GM19452 (cell line): Measurements from ENCODE around the gene DGKI.
"Not testable (repeated sequence)": the region's sequence is repeated elsewhere in the genome, so short reads cannot be mapped to it uniquely, and the experiment has no call there.

ENCODE experiments used
- ATAC-seq: cut with Tn5 transposase; IDR thresholded peaks from one replicate; pipeline ENCODE4 v1.9.1; 2021; ENCODE audit not compliant: unreplicated experiment

The DGKI gene

DNA sequence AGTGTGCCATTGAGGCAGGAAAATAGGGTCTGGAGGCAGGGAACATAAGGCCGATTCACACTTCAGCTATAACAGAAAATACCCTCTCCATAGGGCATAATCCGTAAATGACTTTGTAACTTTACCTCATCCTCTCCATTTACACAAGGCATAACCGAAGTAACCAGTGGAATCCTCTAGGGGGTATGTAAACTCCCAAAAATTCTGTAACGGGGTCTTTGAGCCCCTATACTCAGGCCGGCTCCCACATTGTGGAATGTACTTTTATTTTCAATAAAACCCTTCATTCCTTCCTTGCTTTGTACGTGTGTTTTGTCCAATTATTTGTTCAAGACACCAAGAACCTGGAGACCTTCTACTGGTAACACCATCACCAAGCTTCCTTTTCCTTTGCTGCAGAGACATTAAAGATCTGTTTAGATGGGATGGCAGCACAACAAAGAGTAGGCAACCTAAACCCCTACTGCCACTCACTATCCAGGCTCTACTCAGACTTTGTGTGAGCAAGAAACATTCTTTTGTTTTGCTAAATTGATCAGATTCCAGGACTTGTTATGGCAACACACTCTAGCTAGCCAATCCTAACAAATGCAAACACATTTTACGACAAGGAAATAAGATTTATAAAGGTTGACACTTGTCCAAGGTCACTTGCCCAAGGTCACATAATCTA, 99.3 kb downstream of the DGKI start:
- ATAC-seq: no peak

GRCh38 chr7:137743021-137743420, 103.8 kb downstream of the DGKI start:
- no peak for ATAC-seq

DNA sequence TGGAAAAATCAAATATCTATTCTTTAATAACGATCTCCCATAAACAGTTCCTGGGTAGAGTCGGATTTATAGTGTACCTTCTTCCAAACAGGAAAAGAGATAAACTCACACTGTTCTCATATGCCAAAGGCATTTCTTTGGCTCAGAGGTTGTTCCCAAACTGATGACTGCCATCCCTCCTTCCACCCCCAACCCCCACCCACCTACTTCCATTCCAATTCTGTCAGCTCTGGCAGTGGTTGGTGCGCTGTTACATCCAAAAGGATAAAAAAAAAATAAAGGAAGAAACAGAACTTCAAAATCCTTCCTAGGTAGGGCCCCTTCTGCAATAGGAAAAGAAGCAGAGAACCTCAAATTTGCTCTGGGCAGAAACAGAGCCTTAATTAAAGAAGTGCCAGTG, 104.7 kb downstream of the DGKI start:
- ATAC-seq: no peak

DNA sequence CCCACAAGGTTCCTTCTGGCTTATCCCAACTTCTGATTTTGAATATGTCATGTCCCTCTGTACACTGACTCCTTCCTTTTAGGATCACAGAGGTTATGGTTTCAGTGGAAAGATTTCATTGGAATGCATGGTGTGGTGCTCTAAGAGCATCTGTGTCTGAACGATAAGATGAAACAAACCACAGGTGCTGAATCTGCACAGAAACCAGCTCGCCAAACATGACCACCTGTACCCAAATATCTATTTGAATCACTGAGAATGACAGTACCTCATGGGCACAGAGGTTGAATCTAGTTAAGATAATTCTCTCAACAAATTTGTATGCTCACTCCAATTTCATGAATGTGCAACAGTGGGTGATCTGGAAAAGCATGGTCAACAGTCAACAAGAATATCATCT, 105.3 kb downstream of the DGKI start:
- no peak for ATAC-seq

GRCh38 chr7:137734221-137734620, 112.6 kb downstream of the DGKI start:
- no peak for ATAC-seq

GRCh38 chr7:137732168-137732567, 114.6 kb downstream of the DGKI start:
- ATAC-seq: no peak

GRCh38 chr7:137731436-137731835, 115.3 kb downstream of the DGKI start:
- ATAC-seq: no peak

- no peak for ATAC-seq
These were observed 118.3 kb downstream of the DGKI start for GRCh38 chr7:137728426-137728825.

GRCh38 chr7:137727413-137727812, 119.4 kb downstream of the DGKI start:
- no peak for ATAC-seq

DNA sequence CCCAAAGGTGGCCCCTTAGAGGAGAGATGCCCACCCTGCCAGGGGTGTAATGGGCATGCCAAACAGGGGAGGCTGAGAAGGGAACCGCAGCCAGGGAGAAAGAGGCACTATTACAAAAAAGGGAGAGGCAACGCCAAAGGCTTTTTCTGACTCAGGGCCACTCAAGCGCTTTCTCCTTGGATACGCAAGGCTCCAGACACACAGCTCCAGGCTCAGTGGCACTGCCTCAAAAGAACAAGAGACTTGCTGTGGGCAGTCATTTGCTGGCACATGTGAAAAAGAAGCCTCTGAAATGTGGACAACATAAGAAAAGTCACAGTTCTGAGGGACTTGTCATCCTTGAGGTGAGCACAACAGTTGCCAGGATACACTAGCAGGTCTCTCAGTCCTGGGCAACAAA, 128.4 kb downstream of the DGKI start:
- ATAC-seq: no peak

DNA sequence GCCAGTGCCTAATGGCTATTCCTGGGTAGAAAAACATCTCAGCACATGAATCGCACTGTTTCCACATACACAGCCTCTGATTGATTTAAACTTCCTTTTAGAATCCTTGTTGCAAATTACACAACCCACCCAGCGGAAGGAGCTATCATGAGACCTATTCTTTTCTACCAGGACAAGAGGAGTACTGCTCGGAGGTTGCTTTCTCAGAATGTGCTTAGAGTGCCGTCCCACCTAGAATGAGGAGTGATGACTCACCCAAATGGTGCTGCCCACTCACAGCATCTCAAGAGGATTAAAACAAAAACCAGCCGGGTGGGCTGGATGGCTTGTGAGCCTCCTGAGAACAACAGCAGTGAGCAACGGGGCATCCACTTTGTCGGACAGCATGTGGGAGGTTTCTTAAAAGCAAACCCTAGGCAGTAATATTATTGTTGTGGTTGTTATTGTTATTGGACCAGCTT, 128.9 kb downstream of the DGKI start:
- no peak for ATAC-seq

- ATAC-seq: no peak
These were observed 129.7 kb downstream of the DGKI start for GRCh38 chr7:137717045-137717444.

DNA sequence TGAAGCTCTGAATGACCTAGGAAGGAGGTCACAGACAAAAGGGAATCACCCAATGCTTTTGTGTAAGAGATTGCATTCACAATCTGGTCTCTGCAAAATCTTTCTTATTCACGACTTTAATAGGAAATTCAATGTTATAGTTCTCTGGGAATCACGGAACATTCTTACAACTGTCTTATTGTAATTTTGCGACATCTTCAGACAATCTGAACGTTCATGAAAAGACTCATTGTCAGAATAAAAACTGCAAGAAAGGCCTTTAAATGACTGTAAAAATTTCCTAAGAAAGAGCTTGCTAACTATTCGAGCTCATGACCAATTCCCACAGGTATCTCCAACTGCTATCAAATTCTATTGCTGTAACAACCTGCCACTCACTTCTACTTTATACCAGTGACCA, 130.7 kb downstream of the DGKI start:
- ATAC-seq: no peak

DNA sequence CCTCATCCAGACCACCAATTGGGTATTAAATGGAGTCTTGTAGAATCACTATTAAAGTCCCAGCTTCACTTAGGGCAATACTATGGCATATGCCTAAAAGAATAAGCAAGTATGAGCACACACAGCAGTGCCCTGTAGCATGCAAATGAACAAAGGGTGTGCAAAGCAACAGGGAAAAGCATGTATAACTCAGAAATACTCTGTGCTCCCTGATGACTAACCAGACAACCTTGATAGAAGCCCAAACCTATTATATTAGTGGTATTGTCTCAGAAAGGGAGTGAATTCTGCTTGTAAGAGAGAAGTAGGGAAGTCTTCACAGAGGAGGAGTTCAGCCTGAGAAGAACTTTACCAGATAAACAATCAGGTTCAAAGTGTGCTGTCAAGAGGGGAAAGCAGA, 131.2 kb downstream of the DGKI start:
- no peak for ATAC-seq

DNA sequence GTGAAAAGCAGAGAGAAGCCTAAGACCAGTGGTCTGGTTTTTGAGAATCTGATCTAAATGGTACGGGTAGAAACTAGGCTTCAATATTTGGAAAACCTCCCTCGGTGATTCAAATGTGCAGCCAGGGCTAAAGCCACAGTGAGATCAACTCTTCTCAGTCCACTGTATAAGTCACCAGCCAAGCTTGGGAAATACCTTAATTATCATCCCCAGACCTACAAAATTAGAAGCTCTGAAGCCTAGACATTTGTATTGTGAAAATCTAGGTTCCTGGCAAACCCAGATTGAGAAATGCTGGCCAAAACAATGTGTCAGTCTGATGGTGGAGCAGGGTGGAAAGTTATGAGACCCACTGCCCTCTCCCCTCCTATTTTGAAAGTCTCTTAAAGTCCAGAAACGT, 131.7 kb downstream of the DGKI start:
- ATAC-seq: no peak

DNA sequence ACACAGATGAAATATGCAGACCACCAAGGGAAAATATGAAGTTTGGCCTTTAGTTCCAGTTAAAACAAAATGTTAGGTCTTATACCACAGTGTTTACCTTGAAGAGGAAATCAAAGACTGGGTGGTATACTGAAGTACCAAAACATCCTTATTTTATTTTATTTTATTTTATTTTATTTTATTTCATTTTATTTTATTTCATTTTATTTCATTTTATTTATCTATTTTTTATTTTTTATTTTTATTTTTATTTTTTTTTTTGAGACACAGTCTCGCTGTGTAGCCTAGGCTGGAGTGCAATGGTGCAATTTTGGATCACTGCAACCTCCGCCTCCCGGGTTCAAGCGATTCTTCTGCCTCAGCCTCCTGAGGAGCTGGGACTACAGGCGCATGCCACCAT, 140.4 kb downstream of the DGKI start:
- ATAC-seq: not testable (repeated sequence)

GRCh38 chr7:137704723-137705122, 142.1 kb downstream of the DGKI start:
- ATAC-seq: no peak

DNA sequence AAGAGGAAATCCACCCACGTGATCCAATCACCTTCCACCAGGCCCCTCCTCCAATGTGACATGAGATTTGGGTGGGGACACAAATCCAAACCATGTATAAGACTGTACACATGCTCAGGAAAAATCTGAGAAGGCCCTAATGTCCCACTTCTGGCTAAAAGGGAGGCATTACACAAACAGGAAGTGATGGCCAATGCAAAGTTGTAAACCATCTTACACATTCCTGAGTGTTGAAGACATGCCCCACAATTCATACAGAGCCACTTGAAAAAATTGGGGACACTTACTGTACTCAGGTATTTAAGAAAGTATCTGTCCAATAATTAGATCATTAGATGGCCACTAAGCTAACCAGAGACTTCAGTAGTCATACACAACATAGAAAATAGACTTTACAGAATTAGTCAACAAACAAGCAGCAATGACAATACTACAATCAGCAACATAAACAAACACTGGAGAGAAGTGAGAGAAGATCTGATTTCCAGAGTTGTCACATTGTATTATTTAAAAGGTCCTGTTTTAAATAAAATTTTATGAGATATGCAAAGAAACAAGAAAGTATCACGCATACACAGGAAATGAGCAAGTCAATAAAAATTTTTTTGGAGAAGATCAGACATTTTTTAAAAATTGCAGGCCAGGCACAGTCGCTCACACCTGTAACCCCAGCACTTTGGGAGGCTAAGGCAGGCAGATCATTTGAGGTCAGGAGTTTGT, 143.3 kb downstream of the DGKI start:
- ATAC-seq: no peak

GRCh38 chr7:137696988-137697387, 149.8 kb downstream of the DGKI start:
- no peak for ATAC-seq

- no peak for ATAC-seq
These were observed 150.4 kb downstream of the DGKI start for GRCh38 chr7:137696376-137696775.

DNA sequence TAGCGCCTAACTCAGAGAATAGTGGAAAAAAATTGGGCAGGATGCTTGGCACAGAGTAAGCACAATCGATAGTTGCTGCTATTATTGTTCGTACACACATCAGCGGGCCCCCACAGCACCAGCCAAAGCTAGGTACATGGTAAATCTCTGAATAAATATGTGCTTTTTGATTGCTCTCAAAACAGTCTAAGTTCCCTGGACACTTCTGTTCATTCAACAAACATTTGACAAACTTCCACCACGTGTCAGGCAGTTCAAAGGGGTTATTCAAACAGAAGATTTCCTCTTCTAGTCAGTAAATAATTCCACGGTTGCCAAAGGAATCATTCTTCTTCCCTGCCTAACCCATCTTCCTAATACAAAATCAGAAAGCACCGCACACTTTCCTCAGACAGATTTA, 150.8 kb downstream of the DGKI start:
- ATAC-seq: no peak

DNA sequence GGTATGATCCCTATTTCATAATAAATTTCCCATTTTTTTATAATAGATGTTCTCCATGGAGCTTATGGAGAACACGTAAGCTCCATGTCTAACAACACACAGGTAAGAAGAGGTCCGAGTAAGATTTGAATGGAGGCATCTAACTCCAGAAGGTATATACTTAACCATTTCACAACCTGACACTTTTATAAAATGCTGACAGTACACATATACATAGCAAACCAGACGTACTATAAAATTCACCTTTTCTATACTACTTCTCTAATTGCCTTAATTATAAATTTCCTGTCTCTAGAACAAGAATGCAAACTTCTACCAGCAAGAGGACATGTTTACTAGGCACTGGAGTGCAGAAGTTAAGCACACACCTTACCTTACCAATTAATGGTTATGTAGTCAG, 151.3 kb downstream of the DGKI start:
- no peak for ATAC-seq

- peak; percentile 61 for ATAC-seq
These were observed 152.4 kb downstream of the DGKI start for GRCh38 chr7:137694405-137694804.
